ENCODE results near the gene TIGD6. TPM values are rescaled to one million over a fixed set of nuclear protein-coding genes. Genes with fewer than 3 reads are reported as not detected.

Gene TIGD6
- total and polyA plus RNA-seq, 9 of the 15 experiments (the other 6 are each of a cell fraction or from before 2014, with no cell fraction given): 1.8 to 6.3 (median 3.9) TPM

GRCh38 chr5:149959406-149960236 is 40.8 kb downstream of the TIGD6 start (continued):
- TF ChIP-seq KLF6 (CRISPR knock-in tag; IDR thresholded peaks at IDR 0.05; ENCODE audit: borderline replicate concordance) (peak; percentile 13; the same call in 1 of the 2 replicates), PHTF2 (CRISPR knock-in tag; IDR thresholded peaks at IDR 0.05) (no peak), HDAC2 (IDR thresholded peaks at IDR 0.05) (0 out of 2 replicates have a peak, but pooled peaks have one; percentile 71), SP1 (CRISPR knock-in tag; IDR thresholded peaks at IDR 0.05) (peak; percentile 59; the same call in 1 of the 2 replicates), TEAD1 (CRISPR knock-in tag; IDR thresholded peaks at IDR 0.05) (peak in 1 of 2 experiments; percentile 62; a peak in 2 of 4 replicates), CTCF (IDR thresholded peaks at IDR 0.05 in 2 of 3, conservative IDR thresholded peaks at IDR 0.05 in 1 of 3; ENCODE audit: insufficient read depth in 2 of 3, low read depth in 1 of 3, low read length in 3 of 3) (peak; percentile 72 to 80 (median 73)), EP300 (IDR thresholded peaks at IDR 0.05; ENCODE audit: low read length) (peak; percentile 55), KLF1 (tag; IDR thresholded peaks at IDR 0.05) (0 out of 2 replicates have a peak, but pooled peaks have one; percentile 53), SMARCB1 (IDR thresholded peaks at IDR 0.05; ENCODE audit: insufficient read length, low read depth) (no peak), MTA3 (IDR thresholded peaks at IDR 0.05; ENCODE audit: borderline replicate concordance) (peak; percentile 58; the same call in 1 of the 2 replicates), TEAD4 (IDR thresholded peaks at IDR 0.05; ENCODE audit: low read length) (peak; percentile 45; the same call in 1 of the 2 replicates), TEAD4 (CRISPR knock-in tag; IDR thresholded peaks at IDR 0.05; ENCODE audit: borderline replicate concordance) (no peak), BRD4 (IDR thresholded peaks at IDR 0.05) (0 out of 2 replicates have a peak, but pooled peaks have one; percentile 11), HDAC1 (IDR thresholded peaks at IDR 0.05) (peak in 1 of 2 experiments; percentile 56; a peak in 1 of 4 replicates), REST (IDR thresholded peaks at IDR 0.05; ENCODE audit: borderline replicate concordance) (peak; percentile 86), REST (CRISPR knock-in tag; IDR thresholded peaks at IDR 0.05; ENCODE audit: low read depth) (no peak), TRIM28 (IDR thresholded peaks at IDR 0.05) (no peak), ZEB2 (IDR thresholded peaks at IDR 0.05) (peak; percentile 78; the same call in 1 of the 2 replicates), CREM (IDR thresholded peaks at IDR 0.05; ENCODE audit: low read depth) (peak; percentile 90)
